GM18526 (cell line): ENCODE results near the gene BRI3.

ENCODE experiments used
- POLR2A ChIP-seq: IDR thresholded peaks from 3 replicates; pipeline ENCODE4 v1.6.1; 2011; ENCODE audit not compliant: insufficient read length; ENCODE audit errors: extremely low read depth

The BRI3 gene

DNA sequence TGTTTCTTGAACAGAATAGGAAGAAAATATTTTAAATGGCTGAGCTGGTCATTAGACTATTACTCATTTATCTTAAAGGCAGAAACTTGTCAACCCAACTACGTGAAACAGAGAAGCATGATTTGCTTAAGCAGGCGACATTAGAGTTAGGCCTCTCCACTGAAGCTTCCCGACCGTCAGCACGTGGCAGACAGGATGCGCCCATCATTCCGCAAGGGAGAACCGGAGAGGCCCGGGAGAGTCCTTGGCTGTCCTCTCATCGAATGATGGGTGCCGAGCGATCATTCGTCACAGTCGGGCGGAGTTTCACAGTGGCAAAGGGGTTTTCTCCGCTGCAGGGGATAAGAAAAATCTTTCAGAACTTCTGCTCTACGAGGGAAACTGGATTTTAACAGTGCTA, 11.8 kb downstream of the BRI3 start:
- no peak for TF ChIP-seq POLR2A

DNA sequence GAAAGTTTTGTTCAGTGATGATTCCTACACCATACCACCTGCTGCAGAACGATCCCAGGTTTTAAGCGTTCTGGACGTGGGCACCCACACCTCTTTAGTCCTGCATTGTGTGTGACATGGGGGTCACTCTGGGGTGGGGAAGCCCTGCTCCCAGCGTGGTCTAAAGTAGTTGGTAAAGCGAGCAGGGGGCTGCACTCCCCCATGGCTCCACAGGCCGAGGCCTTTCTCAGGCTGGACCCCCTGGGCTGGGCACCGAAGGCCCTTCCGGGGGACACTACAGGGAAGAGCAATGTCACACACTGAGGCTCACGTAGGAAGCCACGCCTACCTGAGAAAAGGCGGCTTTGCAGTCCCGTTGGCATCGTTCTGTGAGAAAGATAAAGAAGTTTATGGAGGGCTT, 12.3 kb downstream of the BRI3 start:
- TF ChIP-seq POLR2A = no peak

GRCh38 chr7:98294326-98294725, 12.8 kb downstream of the BRI3 start:
- TF ChIP-seq POLR2A = no peak

- no peak for TF ChIP-seq POLR2A
These were observed 13.4 kb downstream of the BRI3 start for GRCh38 chr7:98294798-98295382.

DNA sequence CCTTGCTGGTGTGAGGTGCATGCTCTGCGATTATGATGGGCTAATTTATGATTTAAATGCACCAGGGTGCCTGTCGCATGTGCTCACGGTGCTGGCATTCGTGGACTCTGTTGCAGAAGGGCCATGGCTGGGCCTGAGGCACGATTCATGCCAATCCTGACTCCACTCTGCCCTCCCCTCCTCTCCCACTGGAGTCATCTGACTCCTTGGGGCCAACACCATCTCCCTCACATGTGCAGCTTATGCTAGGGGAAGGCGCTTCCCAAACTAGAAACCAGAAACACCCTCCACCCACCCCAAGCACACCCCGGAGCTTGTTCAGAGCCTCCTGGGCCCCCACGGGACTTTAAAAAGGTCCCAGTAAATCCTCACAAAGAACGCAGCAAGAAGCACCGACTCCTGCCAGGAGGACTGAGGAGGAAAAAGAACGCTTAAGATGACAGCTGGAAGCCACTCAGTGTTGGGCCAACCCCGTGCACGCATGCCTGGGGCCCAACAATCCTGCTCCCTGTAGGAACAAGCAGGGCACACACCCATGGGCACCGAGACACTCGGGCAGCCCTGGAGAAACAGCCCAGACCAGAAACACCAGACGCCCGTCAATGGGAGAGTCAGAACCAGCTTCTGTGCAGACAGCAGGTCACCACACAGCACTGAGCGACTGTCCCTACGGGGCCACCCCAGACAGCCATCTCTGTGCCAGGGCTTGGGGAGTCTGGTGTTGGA, 14.1 kb downstream of the BRI3 start:
- no peak for TF ChIP-seq POLR2A

DNA sequence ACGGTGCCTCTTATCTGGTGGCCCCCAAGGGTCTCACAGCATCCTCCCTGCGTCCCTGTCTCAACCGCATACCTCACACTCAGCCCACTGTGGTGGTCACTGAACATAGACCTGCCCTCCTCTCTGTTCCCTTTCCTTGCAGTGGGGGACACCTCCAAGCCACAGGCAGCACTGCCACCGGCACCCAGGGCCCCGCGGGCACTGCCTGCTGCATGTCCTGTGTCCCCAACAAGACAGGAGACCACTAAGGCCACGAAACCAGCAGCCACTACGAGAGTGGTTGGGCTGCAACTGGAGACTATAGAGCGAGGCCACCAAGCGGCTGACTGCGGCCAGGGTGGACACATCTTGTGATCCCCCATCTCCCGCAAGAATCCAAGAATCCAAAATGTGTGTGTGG, 15.3 kb downstream of the BRI3 start:
- no peak for TF ChIP-seq POLR2A

DNA sequence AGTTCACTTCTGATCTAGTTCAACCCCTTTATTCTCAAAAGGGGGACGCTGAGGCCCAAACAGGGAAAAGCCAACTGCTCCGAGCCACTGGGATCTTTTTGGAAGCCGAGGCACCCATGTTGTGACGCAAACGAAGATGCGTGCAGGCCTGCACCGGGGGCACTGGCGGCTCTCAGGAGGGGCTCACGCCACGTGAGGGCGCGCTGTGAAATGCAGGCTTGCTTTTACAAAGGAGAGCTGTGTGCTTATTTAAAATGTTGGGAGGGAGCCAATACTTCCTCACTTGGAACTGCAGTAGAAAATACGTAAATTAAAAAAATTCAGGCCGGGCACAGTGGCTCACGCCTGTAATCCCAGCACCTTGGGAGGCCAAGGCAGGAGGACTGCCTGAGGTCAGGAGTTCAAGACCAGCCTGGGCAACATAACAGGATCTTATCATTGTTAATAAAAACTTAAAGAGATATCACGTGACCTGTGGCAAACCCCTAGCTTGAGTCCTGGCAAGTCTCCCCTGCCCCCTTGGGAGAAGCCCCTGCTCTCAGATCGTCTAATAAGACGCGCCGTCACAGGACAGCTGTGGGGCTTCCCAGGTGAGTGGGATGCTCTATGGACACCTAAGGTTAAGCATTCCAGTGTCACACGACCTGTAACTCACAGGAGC, 16.3 kb downstream of the BRI3 start:
- TF ChIP-seq POLR2A = no peak

DNA sequence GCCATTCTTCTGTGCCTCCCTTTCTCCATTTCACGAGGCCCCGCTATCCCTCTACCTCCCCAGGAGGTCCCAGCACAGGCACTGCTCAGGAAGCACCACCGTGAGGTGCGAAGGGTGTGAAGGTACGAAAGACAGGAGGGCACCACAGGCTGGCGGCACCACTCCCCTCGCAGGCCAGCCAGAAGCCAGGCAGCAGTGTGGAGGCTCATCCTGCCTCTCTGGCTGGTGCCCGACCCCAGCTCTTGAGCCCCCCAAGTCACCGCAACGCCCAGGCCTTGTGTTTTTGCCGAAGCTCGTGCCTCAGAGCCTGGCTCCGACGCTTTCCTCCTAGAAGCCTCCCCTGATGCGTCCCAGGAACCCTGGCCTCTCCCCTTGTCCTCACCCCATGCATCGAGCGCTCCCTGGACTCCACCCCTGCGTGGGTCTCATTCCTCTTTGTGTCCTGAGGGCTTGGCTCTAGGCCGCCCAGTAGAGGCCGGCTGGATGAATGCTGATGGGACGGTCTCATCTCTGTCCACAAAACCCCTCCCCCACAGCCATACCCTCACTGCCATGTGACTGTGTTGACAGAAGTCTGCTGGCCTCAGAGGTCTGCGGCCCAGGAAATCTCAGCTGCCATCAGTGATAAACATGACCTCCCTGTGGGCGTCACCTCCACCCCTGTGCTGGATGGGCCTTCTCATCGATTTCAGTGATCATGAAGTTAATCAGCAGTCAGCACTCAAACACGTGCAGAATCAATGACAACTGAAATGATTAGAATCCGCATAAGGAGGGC, 19.3 kb downstream of the BRI3 start:
- TF ChIP-seq POLR2A = no peak

DNA sequence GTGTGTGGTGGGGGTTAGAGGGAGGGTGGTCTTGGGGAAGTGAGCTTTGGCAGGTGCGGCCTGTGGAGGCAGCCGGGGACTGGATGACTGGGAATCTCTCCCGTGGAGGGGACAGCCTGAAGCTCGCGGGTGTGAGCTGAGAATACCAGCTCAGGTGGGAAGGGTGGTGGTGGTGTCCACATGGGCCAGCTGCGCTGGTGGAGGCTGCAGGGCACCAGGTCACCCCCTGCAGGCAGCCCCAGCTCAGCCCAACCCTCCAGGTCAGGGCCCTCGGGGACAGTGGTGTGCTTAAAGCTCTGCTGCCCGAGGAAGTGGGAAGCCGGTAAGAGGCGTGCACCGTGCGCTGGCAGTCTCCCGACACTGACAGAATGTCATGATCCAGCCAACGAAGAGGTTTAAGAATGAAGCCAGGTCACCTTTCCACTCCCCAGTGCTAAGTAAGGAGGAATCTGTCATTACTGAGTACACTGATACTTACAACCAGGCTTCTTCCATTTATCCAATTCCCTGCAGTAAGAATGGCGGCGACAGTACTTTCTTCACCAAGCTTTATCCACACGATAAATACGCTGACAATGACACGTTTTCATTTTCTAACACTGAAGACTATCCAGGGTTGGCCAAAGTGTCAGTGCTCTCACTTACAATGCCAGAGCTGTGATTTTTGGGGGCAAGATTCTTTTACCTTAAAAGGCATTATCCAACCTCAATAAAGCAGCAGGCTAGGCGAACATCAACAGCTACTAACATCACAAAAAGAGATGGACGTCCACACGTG, 20.4 kb downstream of the BRI3 start:
- TF ChIP-seq POLR2A = no peak

DNA sequence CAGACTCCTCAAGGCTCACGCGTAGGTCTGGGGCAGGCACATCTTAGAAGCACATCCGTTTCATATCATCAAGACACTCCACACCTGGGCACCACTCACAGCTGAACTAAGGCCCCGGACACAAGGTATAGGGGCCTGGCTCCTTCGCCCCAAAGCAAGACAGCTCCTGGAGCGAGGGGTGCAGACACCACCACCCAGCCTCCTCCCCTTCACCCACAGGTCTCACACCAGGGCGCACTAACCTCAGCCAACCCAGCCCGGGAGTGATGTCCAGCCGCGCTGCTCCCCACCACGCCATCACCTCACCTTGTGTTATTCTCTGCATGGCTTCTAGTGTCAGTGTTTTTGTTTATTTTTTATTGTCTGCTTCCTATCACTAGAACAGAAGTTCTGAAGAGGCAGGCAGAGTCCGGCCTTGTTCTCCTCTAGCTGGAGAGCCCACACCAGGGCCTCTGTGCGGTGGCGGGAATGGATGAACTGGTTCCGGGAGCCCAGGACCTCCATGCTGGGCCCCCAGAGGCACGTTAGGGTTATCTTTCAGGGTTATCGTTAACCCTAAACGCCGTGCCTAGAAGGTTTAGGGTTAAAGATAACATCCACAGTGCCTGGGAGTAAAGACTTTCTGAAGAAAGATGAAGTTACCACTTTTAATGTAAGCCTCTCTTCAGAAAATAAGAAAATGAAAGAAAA, 21.8 kb downstream of the BRI3 start:
- no peak for TF ChIP-seq POLR2A

DNA sequence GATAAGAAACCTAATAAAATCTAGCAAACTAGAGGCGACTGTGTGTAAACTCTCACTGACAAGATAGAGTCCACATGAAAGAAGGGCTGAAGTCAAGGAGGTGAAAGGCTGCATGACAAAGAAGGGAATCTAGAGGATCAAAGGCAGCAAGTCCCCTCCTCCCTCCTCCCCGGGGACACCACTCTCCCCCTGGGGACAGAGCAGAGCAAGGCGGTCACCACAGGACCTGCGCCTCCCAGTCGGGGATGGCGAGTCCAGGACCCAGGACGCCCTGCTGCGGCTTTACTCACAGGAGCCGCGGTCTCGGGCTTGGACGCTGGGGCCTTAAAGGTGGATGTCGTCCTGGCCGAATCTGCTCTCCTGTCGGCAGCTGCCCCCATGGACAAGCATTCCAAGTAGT, 22.4 kb downstream of the BRI3 start:
- no peak for TF ChIP-seq POLR2A

- TF ChIP-seq POLR2A = no peak
These were observed 24.6 kb downstream of the BRI3 start for GRCh38 chr7:98305951-98306535.

DNA sequence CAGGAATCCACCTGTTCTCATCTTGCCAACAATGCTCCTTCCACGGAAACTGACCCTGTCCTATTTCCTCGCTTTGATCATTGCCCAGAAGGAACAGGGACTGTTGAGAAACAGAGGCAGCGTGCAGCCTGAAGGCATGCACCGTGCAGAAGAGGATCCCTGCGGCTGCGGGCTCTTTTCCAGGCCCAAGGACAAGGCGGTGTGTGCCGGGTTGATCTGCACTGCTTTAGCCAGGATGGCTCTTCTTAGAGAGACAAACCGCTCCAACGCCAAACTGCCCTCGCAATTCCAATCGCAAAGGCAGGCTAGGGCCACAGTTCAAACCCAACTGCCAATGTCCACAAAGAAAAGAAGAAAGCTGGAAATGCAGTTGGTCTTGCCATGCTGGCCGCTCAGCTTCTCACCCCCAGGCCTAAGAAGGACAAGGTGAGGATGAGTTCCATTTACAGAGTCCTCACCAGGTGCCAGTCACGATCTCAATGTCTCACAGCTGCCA, 26.5 kb downstream of the BRI3 start:
- no peak for TF ChIP-seq POLR2A

DNA sequence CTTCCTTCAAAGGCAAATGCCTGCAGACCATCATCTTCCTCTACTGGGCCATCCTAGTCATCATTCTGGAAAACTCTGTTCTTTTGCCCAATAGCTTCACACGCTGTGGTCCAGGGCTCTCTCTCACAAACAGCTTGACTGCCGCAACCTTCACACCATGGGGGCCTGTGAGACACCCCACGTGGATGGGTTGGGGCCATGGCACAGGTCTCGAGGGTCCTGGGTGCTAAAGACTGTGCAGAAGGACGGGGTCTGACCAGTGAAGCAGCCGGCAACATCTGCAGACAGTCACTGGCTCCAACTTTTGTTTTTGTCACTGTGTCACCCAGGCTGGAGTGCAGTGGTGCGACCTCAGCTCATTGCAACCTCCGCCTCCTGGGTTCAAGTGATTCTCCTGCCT, 28.1 kb downstream of the BRI3 start:
- no peak for TF ChIP-seq POLR2A
